Vagina (tissue), 2 donors: ENCODE data around the gene INTS6. TPM values are rescaled to one million over a fixed set of nuclear protein-coding genes. Genes with fewer than 3 reads are reported as not detected.

ENCODE experiments used
- DNase-seq, 2 donors: peaks; one replicate each; pipeline ENCODE4 v3.0.0-alpha.2; 2017; ENCODE audit errors: extremely low spot score in 2 of 2
- H3K27ac ChIP-seq: fragments of 200-600 bp; sonication (generic); one replicate; pipeline ENCODE4 v1.5.1; 2019
- H3K27me3 ChIP-seq: fragments of 200-600 bp; sonication (generic); one replicate; pipeline ENCODE4 v1.5.1; 2019
- H3K36me3 ChIP-seq, 2 donors: fragments of 200-600 bp; sonication (generic); one replicate each; pipeline ENCODE4 v1.5.1; 2017 to 2019
- H3K4me1 ChIP-seq: fragments of 200-600 bp; sonication (generic); one replicate; pipeline ENCODE4 v1.5.1; 2019
- H3K4me3 ChIP-seq, 2 donors: fragments of 200-600 bp; sonication (generic); 1 replicate in 1 of 2; 2 replicates in 1 of 2; pipeline ENCODE4 v1.5.1; 2016 to 2019
- H3K9me3 ChIP-seq: fragments of 200-600 bp; sonication (generic); one replicate; pipeline ENCODE4 v1.5.1; 2019
- POLR2A ChIP-seq, 2 donors: fragments of 450-650 bp; IDR thresholded peaks; one replicate each; pipeline ENCODE4 v1.6.1; 2017; ENCODE audit warnings: antibody characterized with exemption in 2 of 2, mild to moderate bottlenecking in 2 of 2, moderate library complexity in 2 of 2
- POLR2AphosphoS5 ChIP-seq, 2 donors: sonication (generic); formaldehyde crosslinking; IDR thresholded peaks; one replicate each; pipeline ENCODE4 v1.9.0; 2017; ENCODE audit warnings: antibody characterized with exemption in 2 of 2, mild to moderate bottlenecking in 2 of 2, low read depth in 1 of 2; ENCODE audit not compliant: insufficient read depth in 1 of 2
- intact Hi-C: fragments of 100-400 bp; cut with DNase I; formaldehyde crosslinking; loops from one replicate; pipeline ENCODE4 v1.15.1; 2023
- total RNA-seq: library from RNA; depleted of rRNA; stranded (reverse); fragments of >200 nt; gene quantifications from one replicate; pipeline ENCODE4 v1.2.3, GENCODE V29; 2016
- TF ChIP-seq, protein P1 (sequence below), 3 experiments: fragments of 450-650 bp in 2 of 3; fragments of 200-600 bp in 1 of 3; sonication (generic) in 1 of 3; IDR thresholded peaks; one replicate each; pipeline ENCODE4 v1.5.1; 2017 to 2019; ENCODE audit warnings: antibody characterized with exemption in 3 of 3, mild to moderate bottlenecking in 2 of 3, moderate library complexity in 2 of 3

INTS6 gene
- total RNA-seq, 1 donor from 2014 or later, result 56.2 TPM

DNA sequence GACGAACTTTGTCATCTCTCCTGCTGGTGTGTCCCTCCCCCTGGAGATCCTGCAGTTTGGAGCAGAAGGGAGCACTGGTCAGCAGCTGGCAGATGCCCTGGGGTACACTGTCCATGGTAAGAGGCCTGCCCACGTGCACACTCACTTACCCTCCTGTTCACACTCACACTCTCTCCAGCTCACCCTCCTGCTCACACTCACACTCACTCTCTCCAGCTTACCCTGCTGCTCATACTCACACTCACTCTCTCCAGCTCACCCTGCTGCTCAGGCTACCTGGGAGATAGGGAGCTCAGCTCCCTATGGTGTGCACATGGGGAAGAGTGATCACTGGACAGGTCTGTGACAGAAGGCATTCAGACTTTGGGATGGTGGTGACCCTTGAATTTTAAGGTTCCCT is 111.6 kb downstream of the INTS6 start:
- H3K4me3 ChIP-seq, result no peak overlapping the region
- no peak for TF ChIP-seq POLR2AphosphoS5 (IDR thresholded peaks at IDR 0.05; ENCODE audit: insufficient read depth in 1 of 2, low read depth in 1 of 2)
- TF ChIP-seq, protein P1, sequence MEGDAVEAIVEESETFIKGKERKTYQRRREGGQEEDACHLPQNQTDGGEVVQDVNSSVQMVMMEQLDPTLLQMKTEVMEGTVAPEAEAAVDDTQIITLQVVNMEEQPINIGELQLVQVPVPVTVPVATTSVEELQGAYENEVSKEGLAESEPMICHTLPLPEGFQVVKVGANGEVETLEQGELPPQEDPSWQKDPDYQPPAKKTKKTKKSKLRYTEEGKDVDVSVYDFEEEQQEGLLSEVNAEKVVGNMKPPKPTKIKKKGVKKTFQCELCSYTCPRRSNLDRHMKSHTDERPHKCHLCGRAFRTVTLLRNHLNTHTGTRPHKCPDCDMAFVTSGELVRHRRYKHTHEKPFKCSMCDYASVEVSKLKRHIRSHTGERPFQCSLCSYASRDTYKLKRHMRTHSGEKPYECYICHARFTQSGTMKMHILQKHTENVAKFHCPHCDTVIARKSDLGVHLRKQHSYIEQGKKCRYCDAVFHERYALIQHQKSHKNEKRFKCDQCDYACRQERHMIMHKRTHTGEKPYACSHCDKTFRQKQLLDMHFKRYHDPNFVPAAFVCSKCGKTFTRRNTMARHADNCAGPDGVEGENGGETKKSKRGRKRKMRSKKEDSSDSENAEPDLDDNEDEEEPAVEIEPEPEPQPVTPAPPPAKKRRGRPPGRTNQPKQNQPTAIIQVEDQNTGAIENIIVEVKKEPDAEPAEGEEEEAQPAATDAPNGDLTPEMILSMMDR (IDR thresholded peaks at IDR 0.05), result no peak
- TF ChIP-seq POLR2A (IDR thresholded peaks at IDR 0.05), result no peak
- intact Hi-C loops, result no loop called here

DNA sequence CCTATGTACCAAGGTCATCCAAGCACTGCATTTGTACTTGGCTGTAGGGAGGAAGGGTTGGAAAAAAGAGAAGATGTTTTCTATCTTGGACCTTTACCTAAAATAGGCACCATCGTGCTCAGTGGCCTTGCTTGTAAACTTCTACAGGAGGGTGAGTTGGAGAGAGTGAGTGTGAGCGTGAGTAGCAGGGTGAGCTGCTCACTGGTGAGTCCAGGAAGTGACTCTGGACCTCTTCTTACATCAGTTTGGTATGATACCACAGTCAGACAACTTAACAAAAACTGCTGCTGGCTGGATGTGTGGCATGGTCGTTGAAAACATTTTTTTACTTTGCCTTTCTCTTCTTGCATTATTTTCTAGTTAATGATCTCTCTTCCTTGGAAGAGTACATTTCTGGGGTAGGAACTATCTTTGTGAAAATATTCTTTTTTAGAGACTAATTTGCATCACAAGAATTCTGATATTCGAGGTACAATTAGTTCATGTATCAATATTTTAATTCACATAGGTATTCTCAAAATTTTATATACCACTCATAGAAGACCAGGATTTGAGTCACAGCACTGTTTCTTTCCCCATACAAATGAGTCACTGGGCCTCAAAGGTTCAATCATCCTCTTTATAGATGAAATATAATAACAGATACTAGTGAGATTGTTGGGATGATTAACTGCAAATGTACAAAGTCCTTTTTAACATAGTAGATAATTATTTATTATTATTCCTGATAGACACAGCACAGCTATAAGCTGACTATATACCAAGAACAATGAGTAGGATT is 112.7 kb downstream of the INTS6 start:
- no peak for DNase-seq
- no peaks in the 10 kb centered on the region for H3K9me3 ChIP-seq
- TF ChIP-seq, protein P1 (IDR thresholded peaks at IDR 0.05), result no peak
- no peak for TF ChIP-seq POLR2A (IDR thresholded peaks at IDR 0.05)
- TF ChIP-seq POLR2AphosphoS5 (IDR thresholded peaks at IDR 0.05; ENCODE audit: insufficient read depth in 1 of 2, low read depth in 1 of 2), result no peak
- no peaks in the 10 kb centered on the region for H3K27me3 ChIP-seq
- intact Hi-C loops, result no loop called here
- no peaks in the 10 kb centered on the region for H3K4me1 ChIP-seq
- no peak overlapping the region for H3K27ac ChIP-seq
- no peaks in the 10 kb centered on the region for H3K36me3 ChIP-seq
- H3K4me3 ChIP-seq, result no peak overlapping the region

More for the DNA sequence above, 111.6 kb downstream of the INTS6 start:
- Histone ChIP-seq H3K9me3 (no peaks in the 10 kb centered on the region), H3K36me3 (no peaks in the 10 kb centered on the region), H3K4me1 (no peaks in the 10 kb centered on the region), H3K27me3 (no peaks in the 10 kb centered on the region), H3K27ac (no peak overlapping the region)
- no peak for DNase-seq

DNA sequence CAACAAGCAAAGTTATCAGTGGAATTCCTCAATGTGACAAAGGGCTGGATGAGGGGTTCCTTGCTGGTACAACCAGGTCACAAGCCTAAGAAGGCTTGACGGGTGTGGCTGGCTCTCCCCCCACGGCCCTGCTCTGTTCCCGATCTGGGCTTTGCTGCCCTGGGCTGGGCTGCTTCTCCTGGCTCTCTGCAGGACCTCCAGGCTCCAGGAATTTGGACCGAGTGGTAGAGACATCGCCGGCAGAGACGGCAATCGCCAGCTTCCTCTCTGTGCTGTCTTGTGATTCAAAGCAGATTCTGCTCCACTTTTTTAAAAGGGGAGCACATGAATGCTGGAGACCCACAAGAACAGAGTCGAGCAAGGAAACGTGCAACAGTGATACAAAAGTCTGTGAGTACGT is 113.5 kb downstream of the INTS6 start, which contains the start of gene SERPINE3:
Gene SERPINE3, plus strand, starts transcription at position 338 of the 400 bp plus-strand sequence. CDS start 1,401 bp downstream, outside the sequence.
- intact Hi-C loops, result no loop called here
- H3K27ac ChIP-seq, result no peak within 1 kb of the TSS

GRCh38 chr13:51336746-51337145 is 116.1 kb downstream of the INTS6 start:
- Histone ChIP-seq H3K4me3 (no peak overlapping the region), H3K9me3 (no peaks in the 10 kb centered on the region), H3K4me1 (no peaks in the 10 kb centered on the region), H3K27ac (no peak overlapping the region), H3K27me3 (no peaks in the 10 kb centered on the region), H3K36me3 (no peaks in the 10 kb centered on the region)
- intact Hi-C loops, result no loop called here
- TF ChIP-seq, protein P1 (IDR thresholded peaks at IDR 0.05), result no peak
- no peak for TF ChIP-seq POLR2A (IDR thresholded peaks at IDR 0.05)
- TF ChIP-seq POLR2AphosphoS5 (IDR thresholded peaks at IDR 0.05; ENCODE audit: insufficient read depth in 1 of 2, low read depth in 1 of 2), result no peak
- no peak for DNase-seq

More for the DNA sequence above, 113.5 kb downstream of the INTS6 start, which contains the start of gene SERPINE3:
- Histone ChIP-seq H3K36me3 (no peaks in the 10 kb centered on the region), H3K4me1 (no peaks in the 10 kb centered on the region), H3K4me3 (no peak within 1 kb of the TSS), H3K9me3 (no peaks in the 10 kb centered on the region), H3K27me3 (no peaks in the 10 kb centered on the region)
- TF ChIP-seq POLR2AphosphoS5 (IDR thresholded peaks at IDR 0.05; ENCODE audit: insufficient read depth in 1 of 2, low read depth in 1 of 2), result no peak
- TF ChIP-seq POLR2A (IDR thresholded peaks at IDR 0.05), result no peak
- TF ChIP-seq, protein P1 (IDR thresholded peaks at IDR 0.05), result no peak
- DNase-seq, result no peak

- H3K27ac ChIP-seq, result no peak overlapping the region
- H3K4me1 ChIP-seq, result no peaks in the 10 kb centered on the region
- H3K4me3 ChIP-seq, result no peak overlapping the region
- no peaks in the 10 kb centered on the region for H3K9me3 ChIP-seq
- no peak for DNase-seq
- intact Hi-C loops, result no loop called here
- H3K36me3 ChIP-seq, result no peaks in the 10 kb centered on the region
- no peak for TF ChIP-seq POLR2AphosphoS5 (IDR thresholded peaks at IDR 0.05; ENCODE audit: insufficient read depth in 1 of 2, low read depth in 1 of 2)
- TF ChIP-seq, protein P1 (IDR thresholded peaks at IDR 0.05), result no peak
- TF ChIP-seq POLR2A (IDR thresholded peaks at IDR 0.05), result no peak
- H3K27me3 ChIP-seq, result no peaks in the 10 kb centered on the region
These were observed 119.0 kb downstream of the INTS6 start for GRCh38 chr13:51333826-51334225.
